Measurements from ENCODE around the gene OOSP2.
"Not testable (repeated sequence)": the region's sequence is repeated elsewhere in the genome, so short reads cannot be mapped to it uniquely, and the experiment has no call there.

The OOSP2 gene

GRCh38 chr11:60040109-60040508 is at the start of gene OOSP2:
Gene OOSP2, plus strand, starts transcription at chr11:60040409. Its CDS starts 51 bp downstream, at chr11:60040460.
- Mint-ChIP-seq H3K36me3 (ENCODE audit: low read depth) (no peaks in the 10 kb centered on the region), H3K27ac (no peak within 1 kb of the TSS), H3K27me3 (peaks cover 3% of the 10 kb centered on the region), H3K4me3 (no peak within 1 kb of the TSS), H3K4me1 (no peaks in the 10 kb centered on the region), H3K9me3 (no peaks in the 10 kb centered on the region)
- no peak for ATAC-seq
- no peak for DNase-seq

GRCh38 chr11:59990421-59990820 is 49.8 kb upstream of the OOSP2 start:
- peaks cover 12% of the 10 kb centered on the region for H3K27me3 Mint-ChIP-seq

GRCh38 chr11:59992425-59992824 is 47.8 kb upstream of the OOSP2 start:
- H3K4me1 Mint-ChIP-seq, result no peaks in the 10 kb centered on the region

More at GRCh38 chr11:59990421-59990820, 49.8 kb upstream of the OOSP2 start:
- Mint-ChIP-seq H3K9me3 (peaks cover 28% of the 10 kb centered on the region), H3K4me3 (no peak overlapping the region), H3K27ac (no peak overlapping the region), H3K4me1 (no peaks in the 10 kb centered on the region), H3K36me3 (ENCODE audit: low read depth) (no peaks in the 10 kb centered on the region)
- ATAC-seq, result no peak
- DNase-seq, result no peak

GRCh38 chr11:59997800-59998199 is 42.4 kb upstream of the OOSP2 start:
- Mint-ChIP-seq H3K4me1 (no peaks in the 10 kb centered on the region), H3K27ac (no peak overlapping the region), H3K9me3 (no peaks in the 10 kb centered on the region), H3K27me3 (peaks cover 19% of the 10 kb centered on the region), H3K36me3 (ENCODE audit: low read depth) (no peaks in the 10 kb centered on the region), H3K4me3 (no peak overlapping the region)
- ATAC-seq (no peak), DNase-seq (no peak)

More at GRCh38 chr11:59992425-59992824, 47.8 kb upstream of the OOSP2 start:
- H3K9me3 Mint-ChIP-seq, result peaks cover 28% of the 10 kb centered on the region
- H3K36me3 Mint-ChIP-seq (ENCODE audit: low read depth), result no peaks in the 10 kb centered on the region
- H3K4me3 Mint-ChIP-seq, result no peak overlapping the region
- DNase-seq, result no peak
- no peak for ATAC-seq
- no peak overlapping the region for H3K27ac Mint-ChIP-seq
- H3K27me3 Mint-ChIP-seq, result peaks cover 13% of the 10 kb centered on the region

- ATAC-seq (no peak), DNase-seq (no peak)
- Mint-ChIP-seq H3K9me3 (no peaks in the 10 kb centered on the region), H3K27me3 (peaks cover 20% of the 10 kb centered on the region), H3K27ac (no peak overlapping the region), H3K36me3 (ENCODE audit: low read depth) (no peaks in the 10 kb centered on the region), H3K4me1 (no peaks in the 10 kb centered on the region), H3K4me3 (no peak overlapping the region)
Observed at GRCh38 chr11:59999691-60000090, 40.5 kb upstream of the OOSP2 start.

GRCh38 chr11:60003729-60004128 is 36.5 kb upstream of the OOSP2 start:
- H3K4me1 Mint-ChIP-seq, result no peaks in the 10 kb centered on the region
- no peaks in the 10 kb centered on the region for H3K9me3 Mint-ChIP-seq
- H3K27ac Mint-ChIP-seq, result no peak overlapping the region
- H3K36me3 Mint-ChIP-seq (ENCODE audit: low read depth), result no peaks in the 10 kb centered on the region
- H3K4me3 Mint-ChIP-seq, result no peak overlapping the region
- no peak for DNase-seq
- ATAC-seq, result no peak
- peaks cover 14% of the 10 kb centered on the region for H3K27me3 Mint-ChIP-seq

GRCh38 chr11:60005360-60005759 is 34.8 kb upstream of the OOSP2 start:
- no peak overlapping the region for H3K4me3 Mint-ChIP-seq

GRCh38 chr11:60016881-60017280 is 23.3 kb upstream of the OOSP2 start, which contains the start of gene OOSP4B:
Gene OOSP4B, plus strand, starts transcription at chr11:60017181.
- Mint-ChIP-seq H3K4me3 (no peak within 1 kb of the TSS), H3K27ac (no peak within 1 kb of the TSS), H3K9me3 (no peaks in the 10 kb centered on the region), H3K27me3 (peaks cover 3% of the 10 kb centered on the region), H3K4me1 (no peaks in the 10 kb centered on the region), H3K36me3 (ENCODE audit: low read depth) (no peaks in the 10 kb centered on the region)
- DNase-seq, result no peak
- no peak for ATAC-seq

More at GRCh38 chr11:60005360-60005759, 34.8 kb upstream of the OOSP2 start:
- peaks cover 18% of the 10 kb centered on the region for H3K27me3 Mint-ChIP-seq
- H3K27ac Mint-ChIP-seq, result no peak overlapping the region
- DNase-seq (no peak), ATAC-seq (no peak)
- H3K9me3 Mint-ChIP-seq, result peaks cover 3% of the 10 kb centered on the region
- no peaks in the 10 kb centered on the region for H3K4me1 Mint-ChIP-seq
- no peaks in the 10 kb centered on the region for H3K36me3 Mint-ChIP-seq (ENCODE audit: low read depth)

- no peaks in the 10 kb centered on the region for H3K9me3 Mint-ChIP-seq
- H3K27ac Mint-ChIP-seq, result no peak overlapping the region
- DNase-seq (no peak), ATAC-seq (no peak)
- no peaks in the 10 kb centered on the region for H3K36me3 Mint-ChIP-seq (ENCODE audit: low read depth)
- no peak overlapping the region for H3K4me3 Mint-ChIP-seq
- H3K4me1 Mint-ChIP-seq, result no peaks in the 10 kb centered on the region
- H3K27me3 Mint-ChIP-seq, result peaks cover 3% of the 10 kb centered on the region
Observed at GRCh38 chr11:60018058-60018457, 22.2 kb upstream of the OOSP2 start.

GRCh38 chr11:60020376-60020775 is 19.8 kb upstream of the OOSP2 start:
- H3K4me1 Mint-ChIP-seq; H3K27ac Mint-ChIP-seq; H3K27me3 Mint-ChIP-seq; H3K9me3 Mint-ChIP-seq; ATAC-seq; H3K36me3 Mint-ChIP-seq (ENCODE audit: low read depth); H3K4me3 Mint-ChIP-seq; DNase-seq: not testable (repeated sequence)

- H3K36me3 Mint-ChIP-seq (ENCODE audit: low read depth), result no peaks in the 10 kb centered on the region
- no peak overlapping the region for H3K4me3 Mint-ChIP-seq
- H3K4me1 Mint-ChIP-seq, result no peaks in the 10 kb centered on the region
- no peaks in the 10 kb centered on the region for H3K27me3 Mint-ChIP-seq
- ATAC-seq, result no peak
- no peaks in the 10 kb centered on the region for H3K9me3 Mint-ChIP-seq
- H3K27ac Mint-ChIP-seq, result no peak overlapping the region
- no peak for DNase-seq
Observed at GRCh38 chr11:60029015-60029632, 11.1 kb upstream of the OOSP2 start.

- not testable (repeated sequence) for H3K27ac Mint-ChIP-seq; DNase-seq; H3K36me3 Mint-ChIP-seq (ENCODE audit: low read depth); H3K4me3 Mint-ChIP-seq; ATAC-seq; H3K9me3 Mint-ChIP-seq; H3K27me3 Mint-ChIP-seq; H3K4me1 Mint-ChIP-seq
Observed at GRCh38 chr11:60050422-60050821, 10.2 kb downstream of the OOSP2 start.

GRCh38 chr11:60050839-60051238 is 10.6 kb downstream of the OOSP2 start:
- not testable (repeated sequence) for H3K27ac Mint-ChIP-seq; H3K36me3 Mint-ChIP-seq (ENCODE audit: low read depth); H3K4me3 Mint-ChIP-seq; H3K4me1 Mint-ChIP-seq; H3K27me3 Mint-ChIP-seq; DNase-seq; H3K9me3 Mint-ChIP-seq; ATAC-seq

- Mint-ChIP-seq H3K36me3 (ENCODE audit: low read depth) (no peaks in the 10 kb centered on the region), H3K27me3 (peaks cover 6% of the 10 kb centered on the region), H3K9me3 (peaks cover 3% of the 10 kb centered on the region), H3K27ac (no peak within 1 kb of the TSS), H3K4me3 (no peak within 1 kb of the TSS), H3K4me1 (peaks cover 2% of the 10 kb centered on the region)
- DNase-seq (no peak), ATAC-seq (no peak)
Observed at GRCh38 chr11:60056349-60056969, 16.2 kb downstream of the OOSP2 start, which contains the start of gene MS4A3. Gene MS4A3, plus strand, starts transcription at chr11:60056665. Its CDS starts 4,496 bp downstream, at chr11:60061161.

- peaks cover 9% of the 10 kb centered on the region for H3K27me3 Mint-ChIP-seq
- H3K27ac Mint-ChIP-seq, result no peak overlapping the region
- peaks cover 3% of the 10 kb centered on the region for H3K9me3 Mint-ChIP-seq
- ATAC-seq, result no peak
- peaks cover 2% of the 10 kb centered on the region for H3K4me1 Mint-ChIP-seq
- H3K4me3 Mint-ChIP-seq, result no peak overlapping the region
- no peak for DNase-seq
- H3K36me3 Mint-ChIP-seq (ENCODE audit: low read depth), result no peaks in the 10 kb centered on the region
Observed at GRCh38 chr11:60059052-60059451, 18.8 kb downstream of the OOSP2 start.

Data from activated naive CD8-positive, alpha-beta T cell treated with anti-CD3 and anti-CD28 coated beads, Interleukin-2, amount 50 U/mL, for 24 hours (primary cell).